H9 (cell line): ENCODE measurements around the gene GRIN2A. TPM values are rescaled to one million over a fixed set of nuclear protein-coding genes. Genes with fewer than 3 reads are reported as not detected.
A peak's percentile ranks its signal among the peaks of the same experiment; 100 is the strongest.

ENCODE experiments used
- DNase-seq: peaks from one replicate; pipeline ENCODE4 v3.0.0-alpha.2; 2017
- H2AFZ ChIP-seq: one replicate; pipeline ENCODE4 v1.6.1; 2013; ENCODE audit warnings: mild to moderate bottlenecking, low read length, control low read depth, moderate library complexity
- H2AK5ac ChIP-seq: 2 replicates; pipeline ENCODE4 v1.6.1; 2013; ENCODE audit warnings: low read length, control low read depth, mixed read lengths; ENCODE audit not compliant: insufficient read length
- H2BK120ac ChIP-seq: one replicate; pipeline ENCODE4 v1.6.1; 2013; ENCODE audit warnings: low read depth, mild to moderate bottlenecking, low read length, control low read depth, inconsistent platforms; ENCODE audit not compliant: poor library complexity, severe bottlenecking
- H2BK12ac ChIP-seq: 2 replicates; pipeline ENCODE4 v1.6.1; 2013; ENCODE audit warnings: low read length, control low read depth, mixed read lengths, low read depth; ENCODE audit not compliant: insufficient read length
- H2BK15ac ChIP-seq: 2 replicates; pipeline ENCODE4 v1.6.1; 2013; ENCODE audit warnings: low read depth, low read length, control low read depth
- H2BK20ac ChIP-seq: one replicate; pipeline ENCODE4 v1.6.1; 2013; ENCODE audit warnings: low read depth, mild to moderate bottlenecking, low read length, control low read depth, inconsistent platforms; ENCODE audit not compliant: poor library complexity, severe bottlenecking
- H2BK5ac ChIP-seq: 2 replicates; pipeline ENCODE4 v1.6.1; 2013; ENCODE audit warnings: low read length, control low read depth, mixed read lengths; ENCODE audit not compliant: insufficient read length
- H3K14ac ChIP-seq: 2 replicates; pipeline ENCODE4 v1.6.1; 2013; ENCODE audit warnings: low read length, control low read depth; ENCODE audit not compliant: insufficient read depth
- H3K18ac ChIP-seq: 2 replicates; pipeline ENCODE4 v1.6.1; 2013; ENCODE audit warnings: low read depth, mild to moderate bottlenecking, mixed read lengths, low read length, control low read depth; ENCODE audit not compliant: insufficient read length
- H3K23ac ChIP-seq: 2 replicates; pipeline ENCODE4 v1.6.1; 2013; ENCODE audit warnings: low read length, control low read depth, mixed read lengths, low read depth; ENCODE audit not compliant: insufficient read length
- H3K23me2 ChIP-seq: 2 replicates; pipeline ENCODE4 v1.6.1; 2013; ENCODE audit warnings: low read depth, mild to moderate bottlenecking, mixed read lengths, low read length, control low read depth; ENCODE audit not compliant: insufficient read length, poor library complexity, severe bottlenecking
- H3K27ac ChIP-seq: 2 replicates; pipeline ENCODE4 v1.5.1; 2013; ENCODE audit warnings: low read length, control low read depth, mixed read lengths, low read depth; ENCODE audit not compliant: insufficient read length
- H3K27me3 ChIP-seq: 2 replicates; pipeline ENCODE4 v1.6.1; 2013; ENCODE audit warnings: low read length, control low read depth, inconsistent platforms; ENCODE audit not compliant: insufficient read depth
- H3K4ac ChIP-seq: 2 replicates; pipeline ENCODE4 v1.6.1; 2013; ENCODE audit warnings: low read depth, mild to moderate bottlenecking, control low read depth, inconsistent platforms, low read length, moderate library complexity
- H3K4me1 ChIP-seq: 2 replicates; pipeline ENCODE4 v1.6.1; 2013; ENCODE audit warnings: low read length, control low read depth, inconsistent platforms; ENCODE audit not compliant: insufficient read depth
- H3K4me2 ChIP-seq: 2 replicates; pipeline ENCODE4 v1.6.1; 2013; ENCODE audit warnings: low read length, control low read depth, mixed read lengths; ENCODE audit not compliant: insufficient read length, insufficient read depth
- H3K56ac ChIP-seq: 2 replicates; pipeline ENCODE4 v1.6.1; 2013; ENCODE audit warnings: low read depth, mild to moderate bottlenecking, mixed read lengths, low read length, control low read depth; ENCODE audit not compliant: insufficient read length
- H3K79me1 ChIP-seq: 2 replicates; pipeline ENCODE4 v1.6.1; 2013; ENCODE audit warnings: low read depth, mild to moderate bottlenecking, moderate library complexity, low read length, control low read depth, inconsistent platforms; ENCODE audit not compliant: insufficient read depth, poor library complexity, severe bottlenecking
- H3K79me2 ChIP-seq: 2 replicates; pipeline ENCODE4 v1.6.1; 2013; ENCODE audit warnings: low read length, control low read depth, inconsistent platforms; ENCODE audit not compliant: insufficient read depth
- H3K9ac ChIP-seq: 2 replicates; pipeline ENCODE4 v1.6.1; 2013; ENCODE audit warnings: low read length, control low read depth, mixed read lengths; ENCODE audit not compliant: insufficient read length; ENCODE audit errors: extremely low read depth
- H3K9me3 ChIP-seq: one replicate; pipeline ENCODE4 v1.6.1; 2013; ENCODE audit warnings: low read depth, low read length, inconsistent platforms; ENCODE audit not compliant: control insufficient read depth
- H3T11ph ChIP-seq: one replicate; pipeline ENCODE4 v1.6.1; 2013; ENCODE audit warnings: mild to moderate bottlenecking, low read length, control low read depth, inconsistent platforms
- H4K20me1 ChIP-seq: one replicate; pipeline ENCODE4 v1.6.1; 2013; ENCODE audit not compliant: control insufficient read depth, insufficient read length, insufficient read depth
- H4K5ac ChIP-seq: 2 replicates; pipeline ENCODE4 v1.6.1; 2013; ENCODE audit warnings: low read depth, mild to moderate bottlenecking, mixed read lengths, low read length, control low read depth; ENCODE audit not compliant: insufficient read length
- H4K8ac ChIP-seq: replicated peaks from 2 replicates; pipeline ENCODE4 v1.6.1; 2013; ENCODE audit warnings: low read length, control low read depth, mixed read lengths, low read depth; ENCODE audit not compliant: insufficient read length
- H4K91ac ChIP-seq: 2 replicates; pipeline ENCODE4 v1.6.1; 2013; ENCODE audit warnings: low read depth, mild to moderate bottlenecking, moderate library complexity, mixed read lengths, low read length, control low read depth; ENCODE audit not compliant: insufficient read length
- H3K27ac Mint-ChIP-seq, 3 experiments: 2 replicates in 2 of 3; 3 replicates in 1 of 3; pipeline ENCODE4 v1.8.0; 2020 to 2021; ENCODE audit warnings: mixed read lengths in 3 of 3, mild to moderate bottlenecking in 1 of 3, moderate library complexity in 1 of 3
- H3K27me3 Mint-ChIP-seq: 2 replicates; pipeline ENCODE4 v1.8.0; 2021; ENCODE audit warnings: low read depth, mild to moderate bottlenecking, moderate library complexity, mixed read lengths
- H3K36me3 Mint-ChIP-seq, 3 experiments: 2 replicates in 2 of 3; 3 replicates in 1 of 3; pipeline ENCODE4 v1.8.0; 2020 to 2021; ENCODE audit warnings: low read depth in 3 of 3, mixed read lengths in 3 of 3; ENCODE audit not compliant: insufficient read depth in 1 of 3
- H3K4me1 Mint-ChIP-seq, 2 experiments: 2 replicates each; pipeline ENCODE4 v1.8.0; 2020; ENCODE audit warnings: mixed read lengths in 2 of 2
- H3K4me3 Mint-ChIP-seq, 2 experiments: 2 replicates in 1 of 2; 3 replicates in 1 of 2; pipeline ENCODE4 v1.8.0; 2020 to 2021; ENCODE audit warnings: mild to moderate bottlenecking in 2 of 2, mixed read lengths in 2 of 2, moderate library complexity in 1 of 2
- H3K9me3 Mint-ChIP-seq, 2 experiments: 2 replicates in 1 of 2; 3 replicates in 1 of 2; pipeline ENCODE4 v1.8.0; 2020; ENCODE audit warnings: mild to moderate bottlenecking in 2 of 2, mixed read lengths in 2 of 2, moderate library complexity in 1 of 2
- CTCF ChIP-seq: fragments of 200-600 bp; sonication (generic); conservative IDR thresholded peaks from 3 replicates; pipeline ENCODE4 v1.8.0; 2021; ENCODE audit warnings: antibody characterized with exemption, mild to moderate bottlenecking
- WGBS: extraction: QIAGEN DNeasy Blood & Tissue Kit; methylation state at CpG from one replicate; pipeline ENCODE4 v1.1.7; 2013; ENCODE audit warnings: missing lambda C conversion rate, low lambda C conversion rate, mixed read lengths; ENCODE audit not compliant: insufficient read length; ENCODE audit errors: extremely low coverage; 5-methylcytosine and 5-hydroxymethylcytosine counted together
- total RNA-seq: library from RNA; stranded (reverse); gene quantifications from 2 replicates; pipeline ENCODE4 v1.2.1, GENCODE V29; 2021

The GRIN2A gene
- total RNA-seq, 1 experiment from 2014 or later = 1.5 TPM

GRCh38 chr16:10039220-10040096, 142.8 kb downstream of the GRIN2A start:
- H2BK20ac ChIP-seq = no peak overlapping the region
- H3K23me2 ChIP-seq = peaks cover 8% of the 10 kb centered on the region
- Mint-ChIP-seq H3K4me1 (peaks cover 8 to 10% of the 10 kb centered on the region in 2 experiments), H3K36me3 (no peaks in the 10 kb centered on the region; a peak in 1 of 7 replicates), H3K27me3 (peaks cover 1% of the 10 kb centered on the region), H3K4me3 (peak overlapping the region in 1 of 2 experiments; percentile 80; a peak in 4 of 5 replicates), H3K27ac (peak overlapping the region in 1 of 3 experiments; percentile 17; a peak in 2 of 7 replicates), H3K9me3 (peaks cover 0 to 2% of the 10 kb centered on the region in 2 experiments; a peak in 2 of 5 replicates)
- no CpG with 5 or more reads among the region's 28 CpGs for WGBS
- H4K20me1 ChIP-seq = no peaks in the 10 kb centered on the region
- no peak overlapping the region for H3K18ac ChIP-seq
- H2AK5ac ChIP-seq = no peak overlapping the region
- H3K23ac ChIP-seq = no peak overlapping the region
- no peak overlapping the region for H4K8ac ChIP-seq
- no peak overlapping the region for H3K9ac ChIP-seq
- H2BK12ac ChIP-seq = no peak overlapping the region
- H3K56ac ChIP-seq = no peak overlapping the region
- H4K91ac ChIP-seq = no peak overlapping the region
- peak; percentile 46 for TF ChIP-seq CTCF
- no peaks in the 10 kb centered on the region for H3K79me1 ChIP-seq
- H2BK120ac ChIP-seq = no peak overlapping the region
- H3K4me2 ChIP-seq = peak overlapping the region; percentile 68
- no peak overlapping the region for H3K4ac ChIP-seq
- peak; percentile 74 for DNase-seq
- no peaks in the 10 kb centered on the region for H3K9me3 ChIP-seq
- H2BK5ac ChIP-seq = no peak overlapping the region
- no peak overlapping the region for H2AFZ ChIP-seq
- H3K27me3 ChIP-seq = no peaks in the 10 kb centered on the region
- no peak overlapping the region for H3K27ac ChIP-seq
- no peak overlapping the region for H4K5ac ChIP-seq
- no peak overlapping the region for H3K14ac ChIP-seq
- no peak overlapping the region for H2BK15ac ChIP-seq
- H3T11ph ChIP-seq = no peak overlapping the region
- no peaks in the 10 kb centered on the region for H3K79me2 ChIP-seq
- H3K4me1 ChIP-seq = no peaks in the 10 kb centered on the region; the same call in 1 of the 2 replicates
